HG03520 (cell line): ENCODE results near the gene PSG5.
"Not testable (repeated sequence)": the region's sequence is repeated elsewhere in the genome, so short reads cannot be mapped to it uniquely, and the experiment has no call there.

Experiments
- ATAC-seq: cut with Tn5 transposase; IDR thresholded peaks from one replicate; pipeline ENCODE4 v1.9.1; 2021; ENCODE audit warnings: mild to moderate bottlenecking, moderate library complexity; ENCODE audit not compliant: unreplicated experiment

Gene PSG5

DNA sequence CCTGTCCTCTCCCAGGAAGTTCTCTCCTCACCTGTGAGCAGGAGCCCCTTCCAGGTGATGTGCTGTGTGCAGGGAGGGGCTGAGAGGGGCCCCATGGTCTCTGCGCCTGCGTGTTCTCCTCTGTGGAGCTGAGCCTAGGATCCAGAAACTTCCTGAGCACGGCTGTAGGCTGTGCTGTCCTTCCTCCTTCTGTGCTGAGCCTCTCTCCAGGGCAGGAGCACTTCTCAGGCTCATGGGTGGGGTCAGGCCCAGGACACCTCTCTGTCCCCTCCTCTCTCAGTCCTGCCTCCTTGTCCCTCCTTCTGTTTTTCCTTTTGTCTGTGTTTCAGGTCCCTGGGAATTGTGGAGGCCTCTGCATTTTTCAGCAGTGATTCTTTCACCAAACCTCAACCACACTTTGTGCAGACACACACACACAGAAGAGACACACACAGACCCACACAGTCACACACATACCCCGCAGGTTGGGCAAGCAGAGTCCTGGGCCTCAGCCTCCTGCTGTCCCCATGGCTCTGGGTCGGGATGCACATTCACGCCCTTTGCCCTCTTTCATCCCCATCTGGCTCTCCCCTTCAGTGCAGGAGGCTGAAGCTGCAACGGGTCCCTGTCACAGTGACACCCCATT, at the start of gene PSG5:
Gene PSG5 (minus strand): TSS at position 226 of the 625 bp plus-strand sequence. CDS start 131 bp downstream, at position 95.
- ATAC-seq = not testable (repeated sequence)

DNA sequence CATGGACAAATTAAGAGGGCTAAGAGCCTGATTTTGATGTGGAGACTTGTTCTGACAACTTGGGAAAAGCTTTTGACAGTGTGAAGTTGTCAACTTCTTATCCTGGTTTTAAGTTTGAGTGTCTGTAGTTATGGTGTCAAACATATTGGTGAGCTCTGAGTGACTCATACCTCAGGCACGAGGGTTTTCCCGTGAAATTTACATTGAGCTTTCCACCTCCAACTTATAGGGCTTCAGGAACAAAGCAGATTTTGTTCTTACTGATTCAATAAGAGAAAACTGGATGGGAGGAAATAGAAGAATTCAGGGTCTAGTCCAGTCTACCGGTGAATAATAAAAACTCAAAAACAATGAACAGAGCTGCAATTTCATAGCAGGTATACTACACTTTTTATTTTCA, 49.4 kb upstream of the PSG5 start:
- ATAC-seq = not testable (repeated sequence)

- no peak for ATAC-seq
Measured at GRCh38 chr19:43229315-43229714, 43.0 kb upstream of the PSG5 start.

- ATAC-seq = not testable (repeated sequence)
Measured at GRCh38 chr19:43228730-43229129, 42.4 kb upstream of the PSG5 start.

GRCh38 chr19:43226986-43227385, 40.6 kb upstream of the PSG5 start:
- ATAC-seq = not testable (repeated sequence)

- ATAC-seq = no peak
Measured at GRCh38 chr19:43224855-43225253, 38.5 kb upstream of the PSG5 start.

- not testable (repeated sequence) for ATAC-seq
Measured at GRCh38 chr19:43224201-43224854, 38.0 kb upstream of the PSG5 start.

DNA sequence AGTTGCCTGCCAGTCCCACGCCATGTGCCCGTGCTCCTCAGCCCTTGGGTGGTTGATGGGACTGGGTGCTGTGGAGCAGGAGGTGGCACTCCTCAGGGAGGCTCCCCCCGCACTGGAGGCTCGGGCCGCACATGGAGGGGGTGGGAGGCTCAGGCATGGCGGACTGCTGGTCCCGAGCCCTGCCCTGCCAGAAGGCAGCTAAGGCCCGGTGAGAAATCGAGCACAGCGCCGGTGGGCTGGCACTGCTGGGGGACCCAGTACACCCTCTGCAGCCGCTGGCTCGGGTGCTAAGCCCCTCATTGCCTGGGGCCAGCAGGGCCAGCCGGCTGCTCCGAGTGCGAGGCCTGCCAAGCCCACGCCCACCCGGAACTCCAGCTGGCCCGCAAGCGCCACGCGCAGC, 35.6 kb upstream of the PSG5 start:
- ATAC-seq = not testable (repeated sequence)

DNA sequence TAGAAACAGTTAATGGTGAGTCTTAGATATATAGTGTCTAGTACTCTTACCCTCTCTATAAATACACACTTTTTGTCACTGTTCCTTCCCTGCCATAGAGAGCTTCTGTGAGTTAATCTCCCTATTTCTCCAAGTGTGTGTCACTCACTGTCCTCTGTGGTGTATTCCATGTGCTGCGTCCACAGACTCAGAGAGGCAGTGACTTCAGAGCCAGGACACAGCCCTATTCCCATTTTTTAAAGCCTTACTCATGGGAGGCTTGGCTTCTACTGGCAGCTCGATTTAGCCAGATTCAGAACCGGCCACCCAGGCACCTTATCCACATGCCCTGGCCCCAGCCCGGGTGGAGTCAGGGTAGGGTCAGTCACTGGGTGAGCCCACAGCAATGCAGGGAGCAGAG, 32.8 kb upstream of the PSG5 start:
- ATAC-seq = not testable (repeated sequence)

DNA sequence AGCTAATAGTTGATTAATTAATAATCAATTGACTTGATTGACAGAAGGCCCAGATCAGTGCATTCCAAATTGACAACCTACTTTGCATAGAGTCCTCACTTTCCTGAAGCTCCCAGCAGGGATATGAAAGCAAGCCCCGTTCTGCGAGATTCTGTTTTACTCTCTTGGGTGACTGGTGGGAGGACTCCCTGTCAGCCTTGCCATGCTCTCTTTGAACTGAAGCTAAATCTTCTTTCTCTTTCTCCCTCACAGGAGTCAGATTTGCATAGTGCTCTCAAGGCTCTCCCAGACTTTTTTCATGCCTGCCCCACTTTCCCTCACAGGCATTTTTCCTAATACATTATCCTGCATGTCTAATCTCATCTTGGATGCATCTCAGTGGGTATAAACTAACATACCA, 29.5 kb upstream of the PSG5 start:
- not testable (repeated sequence) for ATAC-seq

GRCh38 chr19:43207991-43208390, 21.7 kb upstream of the PSG5 start:
- ATAC-seq = no peak

DNA sequence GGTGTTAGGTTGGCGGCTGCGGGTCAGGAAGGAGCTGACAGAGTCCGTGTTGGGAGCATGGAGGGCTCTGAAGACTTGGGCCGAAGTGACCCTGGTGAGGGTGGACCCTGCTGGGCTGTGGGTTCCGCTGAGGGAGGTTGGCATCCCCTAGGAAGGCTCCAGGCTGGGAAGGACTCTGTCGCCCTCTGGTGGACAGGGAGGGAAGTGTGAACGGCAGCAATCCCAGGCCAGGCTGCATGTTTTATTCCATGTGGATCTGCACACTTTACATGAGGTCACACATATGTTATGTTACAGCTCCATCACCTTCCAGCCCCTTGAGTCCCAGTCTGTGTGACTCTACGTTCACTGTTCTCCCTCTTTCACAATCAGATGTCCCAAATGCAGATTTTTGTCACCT, 20.8 kb upstream of the PSG5 start:
- not testable (repeated sequence) for ATAC-seq

DNA sequence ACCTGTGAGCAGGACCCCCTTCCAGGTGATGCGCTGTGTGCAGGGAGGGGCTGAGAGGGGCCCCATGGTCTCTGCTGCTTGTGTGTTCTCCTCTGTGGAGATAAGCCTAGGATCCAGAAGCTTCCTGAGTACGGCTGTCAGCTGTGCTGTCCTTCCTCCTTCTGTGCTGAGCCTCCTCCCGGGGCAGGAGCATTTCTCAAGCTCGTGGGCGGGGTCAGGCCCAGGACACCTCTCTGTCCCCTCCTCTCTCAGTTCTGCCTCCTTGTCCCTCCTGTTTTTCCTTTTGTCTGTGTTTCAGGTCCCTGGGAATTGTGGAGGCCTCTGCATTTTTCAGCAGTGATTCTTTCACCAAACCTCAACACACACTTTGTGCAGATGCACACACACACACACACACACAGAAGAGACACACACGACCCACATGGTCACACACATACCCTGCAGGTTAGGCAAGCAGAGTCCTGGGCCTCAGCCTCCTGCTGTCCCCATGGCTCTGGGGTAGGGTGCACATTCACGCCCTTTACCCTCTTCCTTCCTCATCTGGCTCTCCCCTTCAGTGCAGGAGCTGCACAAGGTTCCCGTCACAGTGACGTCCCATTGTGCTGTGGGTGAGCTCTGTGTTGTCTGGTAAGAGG, 19.3 kb upstream of the PSG5 start, which contains the start of gene PSG4:
Gene PSG4 (minus strand): TSS at position 168 of the 635 bp plus-strand sequence. CDS start 102 bp downstream, at position 66.
- not testable (repeated sequence) for ATAC-seq

DNA sequence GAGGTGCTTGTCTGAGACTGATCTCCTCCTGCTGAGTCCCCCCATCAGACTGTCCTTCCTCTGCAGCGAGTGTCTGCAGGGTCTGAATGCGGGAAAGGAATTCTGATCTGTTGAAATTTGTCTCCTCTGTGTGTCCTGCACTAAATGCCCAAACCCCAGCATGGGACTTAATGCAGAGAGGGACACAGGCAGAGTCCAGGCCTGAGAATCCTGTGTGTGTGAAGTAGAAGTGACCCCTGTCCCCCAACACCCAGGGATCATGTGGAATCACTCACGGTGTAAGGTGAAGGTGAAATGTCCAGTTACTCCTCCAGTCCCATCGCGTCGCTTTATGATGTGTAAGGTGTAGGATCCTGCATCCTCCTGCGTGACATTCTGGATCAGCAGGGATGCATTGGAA, 17.3 kb upstream of the PSG5 start:
- ATAC-seq = not testable (repeated sequence)

DNA sequence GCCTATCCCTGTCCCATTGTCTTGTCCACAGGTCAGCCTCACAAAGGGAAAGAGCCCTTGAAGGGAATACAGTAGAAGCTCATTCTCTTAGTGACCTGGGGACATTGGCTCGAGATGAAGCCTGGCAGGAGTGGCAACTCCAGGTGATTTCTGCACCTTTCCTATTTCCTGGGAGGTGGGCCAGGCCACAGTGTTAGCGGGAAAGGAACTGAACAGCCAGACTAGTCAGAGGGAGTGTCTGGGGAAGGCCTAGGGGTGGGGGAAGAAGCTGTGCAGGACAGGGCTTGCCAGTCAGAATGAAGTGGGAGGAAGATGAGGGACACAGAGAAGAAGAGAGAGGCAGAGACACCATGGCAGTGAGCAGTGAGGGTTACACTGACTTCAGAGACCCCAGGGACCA, 15.6 kb upstream of the PSG5 start:
- not testable (repeated sequence) for ATAC-seq

GRCh38 chr19:43201337-43201801, 15.0 kb upstream of the PSG5 start:
- ATAC-seq = not testable (repeated sequence)

- ATAC-seq = not testable (repeated sequence)
Measured at GRCh38 chr19:43198686-43199419, 12.5 kb upstream of the PSG5 start.

DNA sequence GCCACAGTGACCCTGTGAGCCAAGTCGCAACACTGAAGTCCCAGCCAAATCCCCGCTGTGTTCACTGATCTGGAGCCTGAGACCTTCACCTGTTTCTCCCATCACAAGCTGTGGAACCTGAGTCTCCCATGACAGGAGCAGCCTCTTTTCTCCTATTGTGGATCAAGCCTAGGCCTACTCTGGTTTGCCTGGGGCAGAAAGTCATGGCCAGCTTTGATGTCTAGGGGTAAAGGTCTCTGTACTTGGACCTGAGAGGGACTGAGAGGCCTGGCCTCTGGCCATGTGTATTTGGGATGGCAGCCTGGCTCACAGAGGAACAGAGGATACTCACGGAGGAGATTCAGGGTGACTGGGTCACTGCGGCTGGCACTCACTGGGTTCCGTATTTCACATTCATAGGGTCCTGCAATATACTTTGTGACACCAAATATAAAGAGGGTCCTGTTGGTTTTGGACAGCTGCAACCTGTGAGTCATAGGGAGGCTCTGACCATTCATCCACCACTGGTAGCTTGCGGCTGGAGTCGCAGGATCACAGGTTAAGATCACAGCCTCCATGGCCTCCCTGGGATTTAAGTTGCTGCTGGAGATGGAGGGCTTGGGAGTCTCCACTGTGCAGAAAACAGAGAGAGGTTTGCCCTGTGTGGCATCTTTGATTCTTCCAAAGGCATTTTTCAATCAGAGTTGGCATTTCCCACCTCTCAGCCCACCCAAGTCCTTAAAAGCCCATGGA, 11.5 kb upstream of the PSG5 start:
- ATAC-seq = not testable (repeated sequence)

- ATAC-seq = not testable (repeated sequence)
Measured at GRCh38 chr19:43194397-43194796, 8.1 kb upstream of the PSG5 start.

- not testable (repeated sequence) for ATAC-seq
Measured at GRCh38 chr19:43192381-43193155, 6.2 kb upstream of the PSG5 start.
